Fibroblast of lung (primary cell): ENCODE data around the gene HERC2.

Experiments
- EZH2 ChIP-seq: IDR thresholded peaks from 2 replicates; pipeline ENCODE4 v1.5.1; 2012; ENCODE audit warnings: low read length, control low read depth, mild to moderate bottlenecking; ENCODE audit errors: missing control alignments
- TF ChIP-seq, protein P1 (sequence below), 2 donors: IDR thresholded peaks in 1 of 2; conservative IDR thresholded peaks in 1 of 2; 1 replicate in 1 of 2; 2 replicates in 1 of 2; pipeline ENCODE4 v1.5.1; 2011 to 2012; ENCODE audit warnings: low read length in 2 of 2, control low read depth in 1 of 2, inconsistent platforms in 1 of 2, low read depth in 1 of 2, mild to moderate bottlenecking in 1 of 2

DNA sequence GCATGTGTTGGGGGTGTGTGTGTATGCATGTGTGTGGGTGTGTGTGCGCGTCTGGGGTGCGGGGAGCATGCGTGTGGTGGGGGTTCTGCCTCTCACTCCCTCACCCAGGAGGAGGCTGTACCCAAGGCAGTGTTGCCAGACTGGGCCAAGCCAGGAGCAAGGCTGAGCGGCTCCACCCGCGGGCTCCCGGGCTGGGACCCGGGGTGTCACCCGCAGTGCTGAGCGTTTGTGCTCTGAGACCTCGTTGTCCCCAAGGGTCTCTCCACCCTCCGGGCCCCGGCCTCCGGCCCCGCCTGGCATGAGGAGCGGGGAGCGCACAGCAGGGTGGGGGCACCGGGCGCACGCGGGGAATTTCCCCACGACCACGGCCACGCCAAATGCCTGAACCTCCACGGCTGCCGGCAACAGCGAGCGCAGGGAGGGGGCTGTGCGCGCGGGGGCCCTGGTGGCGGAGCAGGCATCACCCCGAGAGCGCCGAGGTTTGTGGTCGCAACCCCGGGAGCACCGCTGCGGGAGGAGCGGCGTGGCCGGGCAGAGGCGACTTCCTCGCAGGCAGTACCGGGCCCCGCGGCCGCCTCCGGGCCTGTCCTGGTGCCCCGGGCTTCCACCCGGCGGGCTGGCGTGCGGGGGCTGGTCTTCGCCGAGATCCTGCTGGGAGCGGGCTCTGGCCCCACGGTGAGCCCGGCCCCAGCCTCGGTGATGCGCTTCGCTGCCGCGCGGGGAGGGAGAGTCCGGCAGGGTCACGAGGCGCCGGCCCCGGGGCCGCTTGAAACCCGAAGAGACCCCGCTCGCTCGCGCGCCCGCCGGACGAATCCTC lies 215.5 kb downstream of the HERC2 start:
- TF ChIP-seq, protein P1, sequence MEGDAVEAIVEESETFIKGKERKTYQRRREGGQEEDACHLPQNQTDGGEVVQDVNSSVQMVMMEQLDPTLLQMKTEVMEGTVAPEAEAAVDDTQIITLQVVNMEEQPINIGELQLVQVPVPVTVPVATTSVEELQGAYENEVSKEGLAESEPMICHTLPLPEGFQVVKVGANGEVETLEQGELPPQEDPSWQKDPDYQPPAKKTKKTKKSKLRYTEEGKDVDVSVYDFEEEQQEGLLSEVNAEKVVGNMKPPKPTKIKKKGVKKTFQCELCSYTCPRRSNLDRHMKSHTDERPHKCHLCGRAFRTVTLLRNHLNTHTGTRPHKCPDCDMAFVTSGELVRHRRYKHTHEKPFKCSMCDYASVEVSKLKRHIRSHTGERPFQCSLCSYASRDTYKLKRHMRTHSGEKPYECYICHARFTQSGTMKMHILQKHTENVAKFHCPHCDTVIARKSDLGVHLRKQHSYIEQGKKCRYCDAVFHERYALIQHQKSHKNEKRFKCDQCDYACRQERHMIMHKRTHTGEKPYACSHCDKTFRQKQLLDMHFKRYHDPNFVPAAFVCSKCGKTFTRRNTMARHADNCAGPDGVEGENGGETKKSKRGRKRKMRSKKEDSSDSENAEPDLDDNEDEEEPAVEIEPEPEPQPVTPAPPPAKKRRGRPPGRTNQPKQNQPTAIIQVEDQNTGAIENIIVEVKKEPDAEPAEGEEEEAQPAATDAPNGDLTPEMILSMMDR (conservative IDR thresholded peaks at IDR 0.05 in 1 of 2, IDR thresholded peaks at IDR 0.05 in 1 of 2; ENCODE audit: low read depth in 1 of 2, low read length in 2 of 2): no peak
- TF ChIP-seq EZH2: no peak
